ENCODE data around the gene BST2.

BST2 gene, protein sequence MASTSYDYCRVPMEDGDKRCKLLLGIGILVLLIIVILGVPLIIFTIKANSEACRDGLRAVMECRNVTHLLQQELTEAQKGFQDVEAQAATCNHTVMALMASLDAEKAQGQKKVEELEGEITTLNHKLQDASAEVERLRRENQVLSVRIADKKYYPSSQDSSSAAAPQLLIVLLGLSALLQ

DNA sequence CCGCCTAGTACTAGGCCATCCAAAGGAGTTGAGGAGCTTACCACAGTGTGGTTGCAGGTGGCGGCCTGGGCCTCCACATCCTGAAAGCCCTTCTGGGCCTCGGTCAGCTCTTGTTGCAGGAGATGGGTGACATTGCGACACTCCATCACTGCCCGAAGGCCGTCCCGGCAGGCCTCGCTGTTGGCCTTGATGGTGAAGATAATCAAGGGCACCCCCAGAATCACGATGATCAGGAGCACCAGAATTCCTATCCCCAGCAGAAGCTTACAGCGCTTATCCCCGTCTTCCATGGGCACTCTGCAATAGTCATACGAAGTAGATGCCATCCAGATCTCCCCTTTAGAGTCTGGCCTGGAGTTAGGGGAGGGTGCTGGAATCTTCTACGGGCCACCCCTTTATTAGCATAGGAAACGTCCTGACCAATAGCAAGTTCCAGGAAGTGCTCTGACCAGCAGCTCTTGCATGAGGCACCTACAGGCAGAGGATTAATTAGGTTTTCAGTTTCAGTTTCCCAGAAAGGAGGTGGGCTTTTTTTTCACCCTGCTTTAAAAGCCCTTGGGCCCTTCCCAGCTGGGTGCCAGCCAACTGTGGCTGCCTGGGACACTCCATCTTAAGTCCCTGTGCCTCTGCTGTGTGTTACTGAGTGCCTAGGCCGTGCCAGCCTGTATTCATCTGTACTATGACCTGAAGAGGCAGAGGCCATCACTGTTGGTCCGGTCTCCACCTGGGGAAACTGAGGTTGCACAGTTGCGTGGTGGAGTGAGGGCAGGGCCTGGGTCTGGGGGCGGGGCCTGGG is at the start of gene BST2:
Gene BST2, minus strand, starts transcription at position 381 of the 796 bp plus-strand sequence. Its CDS starts 55 bp downstream, at position 326.
- DNase-seq (ENCODE audit: low read depth, low spot score) = no peak

DNA sequence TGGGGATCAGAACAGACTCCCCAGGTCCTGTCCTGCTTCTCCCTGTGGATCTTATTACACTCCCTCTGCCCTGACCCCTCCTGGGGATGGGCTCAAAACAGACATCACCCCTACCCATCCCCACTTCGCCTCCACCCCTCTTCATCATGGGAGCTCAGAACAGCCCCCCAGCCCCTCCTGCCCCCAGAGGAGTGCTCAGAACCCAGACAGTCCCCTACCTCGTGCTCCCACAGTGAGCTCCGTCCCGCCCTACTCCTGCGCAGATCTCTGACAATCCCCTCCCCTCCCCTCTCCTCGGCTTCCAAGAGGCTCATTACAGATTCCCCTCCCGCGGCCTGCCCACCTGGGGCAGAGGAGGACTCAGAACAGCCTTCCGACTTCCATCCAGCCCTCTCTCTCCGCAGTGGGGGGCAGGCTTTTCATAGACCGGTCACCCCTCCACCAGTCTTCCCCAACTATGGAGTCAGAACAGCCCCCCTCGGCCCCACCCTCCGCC is 49.2 kb upstream of the BST2 start:
- DNase-seq (ENCODE audit: low read depth, low spot score) = no peak

DNA sequence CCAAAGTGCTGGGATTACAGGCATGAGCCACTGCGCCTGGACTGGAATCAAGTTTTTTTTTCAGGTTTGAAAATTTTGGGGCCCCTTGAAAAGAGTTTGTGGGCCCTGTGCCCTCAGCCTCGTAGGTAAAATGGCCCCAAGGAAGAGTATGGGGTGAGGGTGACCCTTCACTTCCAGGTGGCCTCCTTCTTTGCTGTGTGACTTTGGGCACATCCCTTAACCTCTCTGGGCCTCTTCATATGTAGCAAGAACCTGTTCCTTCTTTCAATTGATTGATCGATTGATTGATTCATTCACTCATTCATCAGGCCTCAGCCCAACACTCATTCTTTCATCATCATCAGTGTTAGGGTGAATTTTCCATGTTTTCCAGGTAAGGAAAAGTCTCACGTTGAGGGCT is 46.4 kb upstream of the BST2 start:
- DNase-seq (ENCODE audit: low read depth, low spot score) = no peak

DNA sequence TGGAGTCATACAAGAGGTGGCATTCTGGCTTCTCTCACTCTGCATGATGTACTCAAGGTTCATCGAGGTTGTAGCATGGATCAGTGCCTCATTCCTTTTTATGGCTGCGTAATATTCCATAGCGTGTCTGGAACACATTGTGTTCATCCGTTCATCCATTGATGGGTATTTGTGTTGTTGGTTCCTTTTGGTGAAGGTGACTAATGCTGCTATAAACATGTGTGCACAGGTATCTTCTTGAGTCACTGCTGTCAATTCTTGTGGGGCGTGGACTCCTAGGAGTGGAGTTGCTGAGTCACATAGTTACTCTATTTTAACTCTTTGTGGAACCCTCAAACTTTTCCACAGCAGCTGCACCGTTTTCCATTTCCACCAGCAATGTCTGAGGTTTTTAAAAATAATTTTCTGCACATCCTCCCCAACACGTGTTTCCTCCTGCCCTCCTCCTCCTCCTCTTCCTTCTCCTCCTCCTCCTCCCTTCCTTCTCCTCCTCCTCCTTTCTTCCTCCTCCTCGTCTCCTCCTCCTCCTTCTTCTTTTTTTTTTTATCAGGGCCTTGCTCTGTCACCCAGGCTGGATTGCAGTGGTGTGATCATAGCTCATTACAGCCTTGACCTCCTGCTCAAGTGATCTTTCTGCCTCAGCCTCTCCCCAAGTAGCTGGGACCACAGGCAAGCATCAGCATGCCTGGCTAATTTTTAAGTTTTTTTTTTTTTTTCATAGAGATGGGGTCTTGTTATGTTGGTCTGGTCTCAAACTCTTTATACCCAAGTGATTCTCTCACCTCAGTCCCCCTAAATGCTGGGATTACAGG is 45.0 kb upstream of the BST2 start:
- no peak for DNase-seq (ENCODE audit: low read depth, low spot score)

DNA sequence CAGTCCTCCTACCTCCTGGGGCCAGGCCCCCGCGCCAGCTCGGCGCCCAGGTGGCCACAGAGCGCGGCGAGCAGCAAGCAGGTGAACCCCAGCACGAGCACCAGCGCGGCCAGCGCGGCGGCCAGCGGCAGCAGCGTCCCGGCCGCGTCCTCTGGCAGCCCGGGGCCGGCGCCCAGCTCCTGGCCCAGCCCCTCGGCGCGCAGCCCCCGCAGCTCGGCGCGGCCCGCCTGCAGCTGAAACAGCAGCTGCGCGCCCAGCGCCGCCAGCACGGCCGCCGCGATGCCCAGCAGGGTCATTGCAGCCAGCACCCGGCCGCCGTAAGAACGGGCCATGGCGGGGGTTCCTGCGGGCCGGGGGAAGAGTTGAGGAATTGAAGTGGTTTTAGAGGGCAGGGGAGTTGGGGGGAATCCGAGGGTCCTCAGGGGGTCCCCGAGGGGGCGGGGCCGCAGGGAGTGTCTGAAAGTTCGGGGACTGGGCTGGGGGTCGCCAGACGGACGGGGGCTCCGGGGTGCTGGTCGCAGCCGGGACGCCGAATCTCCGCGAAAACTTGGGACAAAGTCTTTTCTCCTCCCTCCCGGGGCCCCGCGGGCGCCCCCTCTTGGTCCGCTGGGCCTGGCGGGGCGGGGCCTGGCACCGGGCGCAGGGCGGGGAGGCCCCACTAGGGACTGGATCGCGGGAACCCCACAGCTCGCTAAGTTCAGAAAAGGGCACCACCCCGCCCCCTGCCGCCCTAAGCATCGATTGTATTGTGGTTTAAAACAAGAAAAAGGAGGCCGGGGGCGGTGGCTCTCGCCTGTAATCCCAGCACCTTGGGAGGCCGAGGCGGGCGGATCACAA is 42.9 kb upstream of the BST2 start, which contains the start of gene TMEM221:
Gene TMEM221, minus strand, starts transcription at position 538 of the 837 bp plus-strand sequence. Its CDS starts 206 bp downstream, at position 332.
- DNase-seq (ENCODE audit: low read depth, low spot score) = no peak

DNA sequence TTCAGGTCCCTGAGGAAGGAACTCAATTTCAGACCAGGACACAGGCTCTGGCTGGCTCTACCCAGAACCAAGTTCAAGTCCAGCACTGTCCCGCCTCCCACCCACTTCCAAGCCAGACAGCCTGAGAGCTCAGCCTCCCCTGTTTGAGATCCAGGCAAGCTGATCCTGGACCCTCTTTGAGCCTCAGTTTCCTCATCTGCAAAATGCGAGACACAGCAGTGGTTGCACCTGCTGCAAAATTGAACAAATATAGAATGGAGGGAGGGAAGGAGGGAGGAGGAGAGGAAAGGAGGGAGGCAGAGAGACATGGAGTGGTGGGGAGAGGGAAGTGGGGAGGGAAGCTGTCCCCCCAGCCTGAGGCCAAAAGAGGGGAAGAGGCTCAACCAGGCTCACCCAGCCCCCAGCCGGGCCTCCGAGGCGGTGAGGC is 42.3 kb upstream of the BST2 start:
- DNase-seq (ENCODE audit: low read depth, low spot score) = no peak

DNA sequence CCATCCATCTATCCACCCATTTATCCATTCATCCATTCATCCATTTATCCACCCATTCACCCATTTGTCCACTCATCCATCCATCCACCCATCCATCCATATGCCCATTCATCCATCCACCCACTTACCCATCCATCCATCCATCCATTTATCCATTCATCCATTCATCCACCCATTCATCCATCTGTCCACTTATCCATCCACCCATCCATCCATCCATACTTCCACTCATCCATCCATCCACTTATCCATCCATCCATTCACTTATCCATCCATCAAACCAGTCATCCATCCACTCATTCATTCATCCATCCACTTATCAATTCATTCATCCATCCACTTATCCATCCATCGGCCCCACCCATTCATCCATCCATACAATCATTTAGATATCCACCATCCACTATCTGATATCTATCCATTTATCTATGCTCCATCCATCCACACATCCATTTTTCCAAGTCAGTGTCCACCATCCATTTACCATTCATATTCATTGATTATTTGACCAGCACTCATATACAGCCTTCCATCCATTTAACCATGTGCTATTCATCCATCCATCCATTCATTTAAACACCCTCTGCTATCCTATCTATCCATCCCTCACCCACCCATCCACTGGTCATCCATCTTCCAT is 40.2 kb upstream of the BST2 start:
- no peak for DNase-seq (ENCODE audit: low read depth, low spot score)

DNA sequence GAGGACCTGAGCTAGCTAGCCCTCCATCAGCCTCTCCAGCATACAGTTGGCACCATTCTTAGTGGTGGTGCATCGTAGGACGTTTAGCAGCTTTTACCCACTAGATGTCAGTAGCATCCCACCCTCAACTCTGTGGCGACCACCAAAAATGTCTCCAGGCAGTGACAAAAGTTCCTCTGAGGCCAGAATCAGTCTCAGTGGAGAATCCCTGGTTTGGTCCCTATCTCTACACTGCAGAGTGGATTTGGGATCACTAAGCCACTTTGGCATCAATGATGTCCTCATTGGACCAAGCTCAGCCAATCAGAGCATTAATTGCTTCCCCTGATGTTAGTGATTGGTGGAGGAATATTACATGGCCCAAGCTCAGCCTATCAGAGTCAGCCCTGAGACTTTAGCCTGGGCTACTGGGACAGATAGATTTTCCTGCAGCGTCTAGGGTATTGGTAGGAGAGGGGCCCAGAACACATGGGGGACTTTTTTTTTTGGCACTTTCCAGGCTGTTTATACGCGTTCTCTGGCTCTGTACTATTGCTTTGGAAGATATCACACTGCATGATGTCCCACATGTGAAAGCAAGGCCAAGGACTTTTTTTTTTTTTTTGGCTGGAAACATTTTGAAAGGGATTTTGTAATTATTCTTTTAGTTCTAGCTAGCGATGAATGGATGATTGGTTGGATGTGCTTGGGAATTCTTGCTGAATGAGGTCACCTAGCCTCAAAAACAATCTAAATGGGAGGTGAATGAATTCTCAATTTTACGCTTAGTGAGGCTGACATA is 36.0 kb upstream of the BST2 start:
- no peak for DNase-seq (ENCODE audit: low read depth, low spot score)

DNA sequence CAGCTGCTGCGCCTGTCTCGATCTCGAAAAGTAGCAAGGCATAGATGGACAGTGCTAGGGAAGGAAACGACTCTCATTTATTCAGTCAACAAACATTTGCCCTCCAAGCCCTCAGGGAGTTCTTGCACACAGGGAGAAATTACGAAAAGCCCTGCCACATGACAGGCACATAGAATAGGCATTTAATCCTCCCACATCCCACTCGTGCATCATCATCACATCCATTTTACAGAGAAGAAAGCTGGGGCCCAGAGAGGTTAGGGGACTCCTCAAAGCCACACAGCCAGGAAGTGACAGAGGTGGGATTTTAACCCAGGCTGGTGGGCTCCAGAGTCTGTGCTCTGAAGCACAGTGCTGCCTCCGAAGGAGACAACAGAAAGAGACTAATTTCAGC is 31.4 kb upstream of the BST2 start:
- DNase-seq (ENCODE audit: low read depth, low spot score) = no peak

DNA sequence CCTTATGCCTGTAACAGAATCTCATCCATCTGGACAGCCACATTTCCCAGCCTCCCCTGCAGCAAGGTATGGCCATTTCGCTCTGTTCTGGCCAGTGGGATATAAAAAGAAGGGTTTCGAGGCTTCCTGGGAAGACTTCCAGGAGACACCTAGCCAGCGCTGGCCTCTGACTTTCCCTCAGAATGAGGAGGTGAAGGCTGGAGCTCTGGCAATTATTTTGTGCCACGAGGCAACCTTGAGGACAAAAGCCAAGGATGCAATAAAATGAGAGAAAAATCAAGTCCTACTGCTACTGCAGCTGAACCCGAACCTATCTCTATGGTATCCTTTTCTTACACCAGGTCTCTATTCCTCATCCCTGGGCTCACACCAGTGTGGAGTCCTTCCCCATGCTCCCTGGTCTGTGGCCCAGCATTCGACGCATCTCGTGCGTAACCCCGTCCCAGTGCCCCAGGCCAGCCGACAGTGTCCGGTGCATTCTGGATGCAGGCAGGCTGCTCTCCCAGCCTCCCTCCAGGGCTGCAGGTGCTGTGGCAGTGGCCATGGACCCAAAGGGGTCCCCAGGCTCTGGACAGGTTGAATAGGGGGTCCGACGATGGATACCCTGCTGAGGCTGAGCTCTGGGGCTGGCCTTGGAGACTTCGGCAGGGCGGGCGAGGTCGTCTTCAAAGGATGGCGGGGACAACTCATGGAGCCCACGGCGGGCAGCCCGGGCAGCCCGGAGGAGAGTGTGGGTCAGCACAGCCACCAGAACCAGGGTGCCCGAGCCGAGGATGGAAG is 30.9 kb upstream of the BST2 start:
- no peak for DNase-seq (ENCODE audit: low read depth, low spot score)

DNA sequence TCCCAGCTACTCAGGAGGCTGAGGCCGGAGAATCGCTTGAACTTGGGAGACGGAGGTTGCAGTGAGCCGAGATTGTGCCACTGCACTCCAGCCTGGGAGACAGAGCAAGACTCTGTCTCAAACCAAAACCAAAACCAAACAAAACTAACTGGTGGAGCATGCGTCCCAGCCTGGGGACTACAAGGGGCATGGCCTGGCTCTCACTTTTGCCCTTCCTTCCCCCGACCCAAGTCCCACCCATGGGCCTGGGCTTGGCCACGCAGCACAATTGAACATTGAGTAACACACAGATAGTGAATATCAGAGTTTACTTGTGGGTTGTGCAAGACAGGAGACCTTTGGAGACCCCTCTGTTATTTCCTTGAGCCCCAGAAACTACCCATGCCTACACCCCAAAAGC is 29.8 kb upstream of the BST2 start:
- no peak for DNase-seq (ENCODE audit: low read depth, low spot score)

DNA sequence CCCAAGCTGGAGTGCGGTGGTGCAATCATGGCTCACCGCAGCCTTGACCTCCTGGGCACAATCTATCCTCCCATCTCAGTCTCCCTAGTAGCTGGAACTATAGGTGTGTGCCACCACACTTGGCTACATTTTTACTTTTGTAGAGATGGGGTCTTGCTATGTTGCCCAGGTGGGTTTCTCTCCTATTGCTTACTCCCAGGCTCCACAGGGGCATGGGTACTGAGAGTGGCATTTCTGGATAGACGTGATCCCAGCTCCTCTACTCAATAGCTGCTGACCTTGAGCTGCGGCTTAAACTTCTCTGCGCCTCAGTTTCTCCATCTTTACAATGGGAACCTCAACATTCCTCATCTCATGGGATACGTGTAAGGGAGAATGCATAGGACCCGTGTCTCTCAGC is 26.0 kb upstream of the BST2 start:
- no peak for DNase-seq (ENCODE audit: low read depth, low spot score)

DNA sequence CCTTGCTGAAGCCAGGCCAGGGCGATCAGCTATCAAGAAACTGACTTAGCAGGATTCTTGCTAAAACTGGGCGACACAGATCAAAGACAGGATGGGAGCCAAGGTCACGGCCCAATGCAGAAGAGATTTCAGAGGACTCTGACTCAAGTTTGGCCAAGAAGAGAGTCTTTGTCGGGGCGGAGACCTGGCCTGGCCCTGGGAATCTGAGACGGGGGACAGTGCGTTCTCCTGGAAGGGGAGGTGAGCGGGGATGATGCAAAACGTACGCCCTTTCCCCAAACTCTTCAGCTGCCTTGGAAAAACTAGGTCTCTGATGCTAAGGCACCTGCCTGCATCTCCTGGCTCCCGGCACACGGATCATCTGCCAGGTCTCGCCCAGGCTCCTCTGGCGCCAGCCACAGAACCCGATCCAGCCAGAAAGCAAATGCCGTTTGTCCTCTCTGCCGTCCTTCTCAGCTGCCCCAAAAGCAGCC is 24.2 kb upstream of the BST2 start:
- DNase-seq (ENCODE audit: low read depth, low spot score) = no peak

DNA sequence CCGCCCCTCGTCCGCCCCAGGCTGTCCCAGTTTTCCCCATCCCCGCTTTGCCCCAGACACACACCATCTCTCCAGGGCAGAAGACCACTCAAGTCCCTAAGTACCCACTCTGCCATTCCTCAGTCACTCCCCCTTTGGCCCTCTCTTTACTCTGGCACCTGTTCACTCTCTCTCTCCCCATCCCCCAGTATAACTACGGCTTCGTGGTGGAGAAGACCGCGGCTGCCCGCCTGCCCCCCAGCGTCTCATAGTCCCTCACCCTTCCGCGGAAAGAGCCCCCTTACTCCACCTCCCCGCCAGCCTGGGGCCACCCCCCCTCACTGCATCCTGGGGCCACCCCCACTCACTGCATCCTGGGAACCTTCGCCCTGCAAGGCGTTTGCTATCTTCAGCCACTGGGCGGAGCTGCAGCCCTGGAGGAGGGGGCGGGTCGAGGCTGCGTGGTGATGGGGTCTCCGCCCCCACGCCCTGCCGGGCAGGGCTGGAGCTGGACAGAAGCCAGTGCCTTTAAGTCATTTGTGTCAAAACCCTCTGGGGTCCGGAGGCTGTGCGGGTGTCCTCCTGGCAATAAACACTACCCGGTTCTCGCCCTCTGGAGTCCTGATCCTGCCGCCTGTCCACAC is 19.4 kb upstream of the BST2 start:
- DNase-seq (ENCODE audit: low read depth, low spot score) = no peak

DNA sequence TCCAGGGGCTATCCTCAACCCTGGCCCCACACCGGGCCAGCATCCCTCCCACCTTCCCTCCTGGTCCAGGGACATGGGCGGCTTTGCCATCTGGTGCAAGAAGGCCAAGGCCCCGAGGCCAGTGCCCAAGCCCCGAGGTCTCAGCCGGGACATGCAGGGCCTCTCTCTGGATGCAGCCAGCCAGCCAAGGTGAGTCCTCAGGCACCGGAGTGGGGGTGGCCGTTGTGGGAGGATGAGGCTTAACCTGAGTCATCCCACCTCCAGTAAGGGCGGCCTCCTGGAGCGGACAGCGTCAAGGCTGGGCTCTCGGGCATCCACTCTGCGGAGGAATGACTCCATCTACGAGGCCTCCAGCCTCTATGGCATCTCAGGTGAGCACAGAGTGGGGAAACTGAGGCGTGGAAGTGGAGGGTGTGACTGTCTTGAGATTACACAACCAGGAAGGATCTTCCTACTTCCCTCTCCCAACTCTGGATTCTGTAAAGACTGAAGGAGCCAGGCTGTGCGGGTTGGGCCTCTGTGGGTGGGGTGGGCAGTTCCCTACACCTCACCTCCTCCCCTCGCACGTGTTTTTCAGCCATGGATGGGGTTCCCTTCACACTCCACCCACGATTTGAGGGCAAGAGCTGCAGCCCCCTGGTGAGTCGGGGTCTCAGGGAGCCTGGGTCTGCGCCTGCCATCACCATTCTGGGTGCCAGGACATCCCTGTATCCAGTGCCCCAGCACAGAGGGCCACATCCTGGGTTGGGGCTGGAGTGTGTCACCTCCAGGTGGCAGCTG is 18.2 kb upstream of the BST2 start:
- no peak for DNase-seq (ENCODE audit: low read depth, low spot score)

DNA sequence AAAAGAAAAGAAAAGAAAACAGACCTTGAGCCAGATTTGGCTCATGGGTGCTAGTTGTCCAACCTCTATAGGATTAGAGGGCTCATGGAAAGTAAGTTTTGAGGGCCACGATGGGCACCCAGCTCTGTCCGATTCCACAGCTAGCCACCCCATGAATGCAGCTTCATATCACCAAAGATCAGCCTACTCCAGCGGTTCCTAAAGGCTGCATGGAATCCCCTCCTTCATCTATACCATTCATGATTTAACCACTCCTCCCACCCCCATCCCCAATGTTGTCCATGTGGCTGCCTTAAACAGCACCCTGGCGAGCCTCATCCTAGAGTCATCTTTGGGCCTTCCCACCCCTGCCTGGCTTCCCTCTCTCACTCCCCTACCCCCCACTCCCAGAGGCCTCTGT is 16.5 kb upstream of the BST2 start:
- DNase-seq (ENCODE audit: low read depth, low spot score) = no peak

DNA sequence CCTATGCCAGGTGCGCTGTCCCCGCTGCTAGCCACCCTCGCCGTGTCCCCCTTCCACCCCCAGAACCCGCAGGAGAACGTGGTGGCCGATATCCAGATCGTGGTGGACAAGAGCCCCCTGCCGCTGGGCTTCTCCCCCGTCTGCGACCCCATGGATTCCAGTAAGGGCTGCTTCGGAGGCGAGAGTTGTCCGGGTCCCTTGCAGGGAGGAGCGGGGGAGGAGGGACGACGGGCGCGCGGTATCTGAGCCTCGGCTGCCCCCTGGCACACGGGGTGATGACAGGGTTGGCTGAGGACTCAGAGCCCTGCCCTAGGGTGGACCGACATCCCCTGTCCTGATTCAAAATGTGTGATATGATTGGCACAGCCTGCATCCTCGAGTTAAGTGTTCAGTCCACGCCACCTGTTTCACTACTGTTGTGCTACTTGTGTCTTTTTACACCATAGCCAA is 15.1 kb upstream of the BST2 start:
- DNase-seq (ENCODE audit: low read depth, low spot score) = no peak

Measured in iPS DF 19.7 (cell line).